Left forelimb (tissue), 1 donor: ENCODE results near the gene LCE5A.
"Not testable (repeated sequence)": the region's sequence is repeated elsewhere in the genome, so short reads cannot be mapped to it uniquely, and the experiment has no call there.

Experiments used
- DNase-seq: peaks from one replicate; pipeline ENCODE4 v3.0.0-alpha.2; 2018; ENCODE audit warnings: low spot score

Gene LCE5A

DNA sequence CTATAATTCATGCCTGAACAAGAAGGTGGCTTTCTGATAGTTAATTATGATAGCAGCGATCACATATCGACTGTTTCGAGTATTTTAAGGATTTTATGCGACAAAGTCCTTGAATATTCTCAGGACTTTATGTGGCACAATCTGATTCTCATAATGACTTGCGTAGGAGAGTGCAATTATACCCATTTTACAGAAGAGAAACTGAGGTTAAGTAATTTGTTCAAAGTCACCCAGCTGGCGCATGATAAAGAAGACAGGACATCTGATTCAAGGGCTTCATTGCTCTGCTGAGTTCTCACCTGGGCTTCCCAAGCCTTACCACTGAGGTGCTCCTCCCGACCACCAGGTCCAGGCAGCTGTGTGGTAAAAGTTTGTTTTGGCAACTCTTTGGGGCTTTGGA, 5.5 kb downstream of the LCE5A start:
- DNase-seq: no peak

DNA sequence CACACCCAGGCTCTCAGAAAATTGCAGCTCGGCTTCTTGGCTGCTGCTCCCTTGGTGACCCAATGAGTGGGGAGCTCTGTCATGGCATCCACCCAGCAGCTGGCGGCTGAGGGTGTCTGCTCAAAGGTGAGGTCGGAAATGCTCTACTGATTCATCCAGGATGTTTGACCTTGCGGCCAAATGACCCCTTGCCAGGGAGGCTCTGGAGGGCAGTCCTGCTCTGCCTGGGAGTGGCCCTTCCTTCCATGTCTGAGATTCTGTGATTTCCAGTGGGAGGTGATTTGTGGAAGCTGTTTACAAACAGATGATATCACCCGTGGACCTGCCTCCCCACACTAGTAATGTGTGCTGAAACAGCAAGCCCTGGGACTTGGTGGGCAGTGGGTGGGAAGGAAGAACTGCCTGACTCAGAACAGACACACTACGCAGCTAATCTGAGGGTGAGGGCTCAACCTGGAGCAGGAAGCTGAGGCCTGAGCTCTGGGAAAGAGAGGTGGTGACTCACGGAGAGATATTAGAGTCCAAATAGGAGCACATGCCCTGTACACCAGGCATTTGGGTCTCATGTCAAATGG, 6.7 kb downstream of the LCE5A start:
- no peak for DNase-seq

DNA sequence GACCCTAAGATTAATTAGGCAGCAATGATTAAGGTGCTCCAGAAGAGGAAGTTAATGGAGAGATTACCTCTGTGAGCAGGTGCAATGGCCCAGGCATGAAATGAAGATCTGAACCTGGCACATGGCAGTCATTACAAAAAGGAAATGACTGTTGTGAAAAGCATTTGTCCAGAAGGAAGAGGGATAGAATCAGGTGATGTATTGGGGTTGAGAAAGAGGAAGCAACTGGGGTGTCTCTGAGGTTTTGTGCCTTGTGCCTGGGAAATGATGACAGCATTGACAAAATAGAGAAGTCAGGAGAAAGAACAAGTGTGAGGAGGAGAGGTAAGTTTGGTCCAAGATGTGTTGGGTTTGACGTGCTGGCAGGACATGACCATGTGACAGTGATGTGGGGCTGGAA, 9.2 kb downstream of the LCE5A start:
- DNase-seq: no peak

DNA sequence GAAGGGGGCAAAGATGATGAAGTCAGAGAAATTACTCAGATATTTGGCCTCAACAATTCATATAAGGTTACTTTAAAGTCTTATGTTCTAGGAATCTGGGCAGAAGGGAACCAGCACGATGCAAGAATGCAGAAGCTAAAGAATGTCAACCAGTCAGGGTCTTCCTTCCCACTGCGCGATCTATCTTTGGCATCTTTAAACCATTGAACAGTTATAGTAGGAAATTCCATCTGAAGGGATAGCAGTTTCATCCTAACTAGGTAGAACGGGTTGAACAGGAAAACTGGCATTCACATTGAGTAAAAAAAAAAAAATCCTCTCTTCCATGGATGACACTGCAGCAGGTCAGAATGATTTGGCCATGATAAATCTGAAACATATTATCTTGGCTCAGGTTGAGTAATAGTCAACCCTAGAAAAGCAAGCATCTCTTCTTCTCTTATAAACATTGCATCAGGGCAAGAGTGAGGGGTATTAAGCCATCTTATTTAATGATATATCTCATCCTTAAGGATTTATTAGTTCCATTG, 10.0 kb downstream of the LCE5A start:
- no peak for DNase-seq

DNA sequence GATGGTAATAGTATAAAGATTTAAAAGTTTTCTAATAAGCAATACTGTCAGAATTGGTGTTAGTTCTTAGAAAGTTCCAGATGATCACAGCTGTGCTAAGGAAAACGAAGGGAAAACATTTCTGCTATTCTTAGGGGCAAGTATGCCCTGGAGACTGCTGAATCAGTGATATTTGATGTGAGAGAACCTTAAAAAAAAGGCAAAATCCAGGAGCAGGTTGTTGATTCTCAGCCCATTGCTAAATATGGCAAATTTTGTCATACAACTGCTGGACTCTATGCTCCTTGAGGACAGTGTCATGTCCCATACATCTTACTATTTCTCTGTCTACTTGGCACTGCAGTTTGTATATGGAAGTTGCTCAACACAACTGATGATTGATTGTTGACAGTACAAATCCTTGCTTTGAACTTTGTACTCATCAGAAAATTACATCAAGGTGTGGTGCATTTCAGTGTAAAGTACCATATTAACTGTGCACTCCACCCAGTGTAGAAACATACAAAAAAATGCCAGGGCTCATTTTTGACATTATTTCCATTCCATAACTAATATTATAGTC, 14.6 kb downstream of the LCE5A start:
- no peak for DNase-seq

DNA sequence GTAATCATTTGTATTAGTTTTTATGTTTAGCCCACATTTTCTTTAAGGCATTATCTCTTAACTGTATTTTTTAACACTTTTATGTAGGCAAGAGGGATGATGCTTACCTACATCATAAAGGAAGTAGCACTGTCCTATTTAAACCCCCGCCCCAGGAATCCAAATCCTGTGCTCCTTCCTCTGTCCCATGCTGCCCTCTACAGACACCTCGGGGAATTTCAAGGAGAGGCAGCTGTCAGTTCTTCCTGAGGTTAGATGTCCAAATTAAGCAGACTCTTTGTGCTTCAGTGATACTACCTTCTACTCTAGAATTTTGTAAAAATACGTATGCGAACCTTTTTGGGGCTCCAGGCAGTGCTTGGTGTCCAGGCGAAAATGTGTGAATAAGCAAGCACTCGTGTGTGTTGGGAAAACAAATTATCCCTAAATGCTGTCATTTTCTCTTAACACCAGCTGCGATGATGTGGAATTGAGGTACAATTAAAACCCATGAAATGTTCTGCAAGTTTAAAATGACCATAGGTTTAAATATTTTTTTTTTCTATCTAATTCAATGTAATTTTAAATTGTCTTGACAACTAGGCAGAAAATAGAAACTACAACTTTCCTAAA, 22.8 kb downstream of the LCE5A start:
- DNase-seq: no peak

DNA sequence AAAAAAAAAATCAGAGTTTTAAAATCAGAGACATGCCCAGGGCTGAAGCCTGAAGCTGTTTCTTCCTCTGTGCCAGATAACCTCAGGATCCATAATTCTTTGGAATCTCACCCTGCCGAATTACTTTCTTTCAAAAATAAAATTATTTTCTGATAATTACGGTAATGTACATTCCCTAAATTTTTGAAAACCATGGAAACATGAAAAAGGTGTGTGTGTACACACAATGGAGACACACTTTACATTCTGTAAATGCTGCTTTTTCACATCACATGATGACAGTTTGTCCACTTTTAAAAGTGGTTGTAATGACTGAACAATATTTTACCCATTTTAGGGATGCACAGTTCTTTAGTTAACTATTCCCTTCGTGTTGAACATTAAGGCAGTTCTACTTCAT, 25.2 kb downstream of the LCE5A start:
- DNase-seq: no peak

DNA sequence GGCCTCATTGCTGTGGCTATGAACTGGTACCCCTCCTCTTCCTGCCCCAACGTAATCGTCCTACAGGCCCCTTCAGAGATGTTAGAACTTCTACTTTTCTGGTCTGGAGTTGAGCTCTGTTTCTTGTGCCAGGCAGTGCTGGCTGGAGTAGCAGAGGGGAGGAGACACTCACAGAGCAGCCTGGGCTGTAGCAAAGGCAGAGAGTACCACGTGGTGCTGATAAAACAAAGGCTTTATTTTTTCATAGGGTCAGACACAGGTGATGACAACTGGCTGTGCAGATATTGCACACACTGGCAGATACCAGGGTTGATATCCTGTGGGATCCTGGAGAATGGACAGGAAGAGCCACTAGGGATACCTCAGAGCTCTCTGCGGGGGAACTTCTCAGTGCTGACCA, 26.9 kb downstream of the LCE5A start:
- no peak for DNase-seq

DNA sequence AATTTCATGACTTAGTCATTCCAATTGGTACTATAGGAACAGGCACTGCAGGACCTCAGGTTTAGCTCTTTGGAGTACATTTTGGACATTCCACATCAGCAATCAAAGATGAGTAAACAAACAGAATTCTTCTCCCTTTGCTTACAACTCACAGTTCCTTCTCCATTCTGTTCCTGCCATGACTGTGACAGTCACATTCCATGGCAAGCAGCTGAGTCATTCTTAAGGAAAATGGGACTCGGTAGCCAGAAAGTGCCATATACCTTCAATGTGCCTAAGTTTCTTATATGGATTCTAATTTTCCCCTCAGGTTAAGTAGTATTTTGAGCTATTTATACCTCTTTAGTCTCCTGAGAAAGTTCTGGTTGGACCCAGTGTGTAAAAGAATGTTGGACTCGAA, 29.3 kb downstream of the LCE5A start:
- no peak for DNase-seq

DNA sequence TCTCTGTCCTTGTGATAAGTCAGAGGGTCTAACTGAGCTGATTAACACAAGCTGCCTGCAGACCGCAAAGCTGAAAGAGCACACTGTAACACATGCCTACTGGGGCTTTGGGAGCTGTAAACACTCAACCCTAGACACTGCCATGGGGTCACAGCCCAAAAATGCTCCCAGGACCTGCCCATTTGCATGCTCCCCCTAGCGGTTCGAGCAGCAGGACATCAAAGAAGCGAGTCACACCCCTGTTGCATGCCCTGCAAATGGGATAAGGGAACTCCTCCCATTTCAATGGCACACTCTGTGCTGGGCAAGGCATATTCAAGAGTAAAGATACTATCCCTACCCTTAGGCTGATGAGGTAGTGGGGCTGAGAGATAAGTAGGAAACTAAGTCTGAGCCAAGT, 33.2 kb downstream of the LCE5A start:
- DNase-seq: no peak

DNA sequence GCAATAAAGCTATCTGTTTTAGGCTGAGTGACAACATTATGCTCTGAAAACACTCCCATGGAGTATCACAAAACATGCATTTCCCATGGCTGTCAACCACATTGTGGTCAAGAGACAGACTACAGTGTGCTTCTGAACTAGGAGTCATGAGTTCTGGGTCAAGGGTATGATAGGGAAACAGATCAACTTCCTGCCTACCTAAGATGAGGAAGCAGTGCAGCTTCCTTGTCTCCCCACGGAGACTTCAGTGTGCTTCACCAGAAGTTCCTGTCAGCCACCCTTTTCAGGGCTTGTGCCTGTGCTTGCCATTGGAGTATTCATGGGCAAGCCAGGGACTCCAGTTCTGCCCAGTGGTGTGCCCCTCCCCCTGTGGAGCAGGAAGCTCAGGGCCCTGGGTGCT, 36.1 kb downstream of the LCE5A start:
- no peak for DNase-seq

DNA sequence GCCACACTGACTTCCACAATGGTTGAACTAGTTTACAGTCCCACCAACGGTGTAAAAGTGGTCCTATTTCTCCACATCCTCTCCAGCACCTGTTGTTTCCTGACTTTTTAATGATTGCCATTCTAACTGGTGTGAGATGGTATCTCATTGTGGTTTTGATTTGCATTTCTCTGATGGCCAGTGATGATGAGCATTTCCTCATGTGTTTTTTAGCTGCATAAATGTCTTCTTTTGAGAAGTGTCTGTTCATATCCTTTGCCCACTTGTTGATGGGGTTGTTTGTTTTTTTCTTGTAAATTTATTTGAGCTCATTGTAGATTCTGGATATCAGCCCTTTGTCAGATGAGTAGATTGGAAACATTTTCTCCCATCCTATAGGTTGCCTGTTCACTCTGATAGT, 37.8 kb downstream of the LCE5A start:
- not testable (repeated sequence) for DNase-seq
